ENCODE data around the gene POLG. TPM values are rescaled to one million over a fixed set of nuclear protein-coding genes. Genes with fewer than 3 reads are reported as not detected.

Gene POLG
- polyA plus RNA-seq, 1 donor (not counting 4 experiments of a cell fraction or from before 2014, with no cell fraction given), result 29.6 TPM

- no peak overlapping the region for H2AFZ ChIP-seq (ENCODE audit: control insufficient read depth, low read length)
- H3K4me3 ChIP-seq (ENCODE audit: control insufficient read depth in 2 of 3, extremely low read depth in 1 of 3, insufficient read depth in 2 of 3, low read depth in 1 of 3, low read length in 3 of 3), result no peak overlapping the region
- no peaks in the 10 kb centered on the region for H3K9me3 ChIP-seq (ENCODE audit: control insufficient read depth, low read depth, low read length)
- H3K36me3 ChIP-seq (ENCODE audit: control insufficient read depth in 2 of 2, extremely low read depth in 1 of 2, insufficient read depth in 2 of 2, low read length in 2 of 2), result peaks cover 1 to 21% of the 10 kb centered on the region in 2 experiments
- no peaks in the 10 kb centered on the region for H3K9me1 ChIP-seq (ENCODE audit: control insufficient read depth, extremely low read depth, insufficient read depth, low read length)
- TF ChIP-seq CTCF (optimal IDR thresholded peaks at IDR 0.05 in 1 of 3, IDR thresholded peaks at IDR 0.05 in 1 of 3, conservative IDR thresholded peaks at IDR 0.05 in 1 of 3; ENCODE audit: extremely low read depth in 1 of 3, insufficient read depth in 2 of 3, low read length in 3 of 3), result no peak
- TF ChIP-seq EZH2 (IDR thresholded peaks at IDR 0.05; ENCODE audit: low read length), result no peak
- FAIRE-seq (no peak), DNase-seq (ENCODE audit: low read depth, low spot score) (no peak)
- no peak overlapping the region for H3K4me2 ChIP-seq (ENCODE audit: control insufficient read depth, extremely low read depth, insufficient read depth, low read depth, low read length)
- dilution Hi-C loops (cut with MboI; ENCODE audit: extremely low pct_ligation_motif_present, low sequenced_read_pairs), result no loop called here
- no peaks in the 10 kb centered on the region for H3K27me3 ChIP-seq (ENCODE audit: control insufficient read depth, extremely low read depth, insufficient read depth, low read length)
- no peaks in the 10 kb centered on the region for H4K20me1 ChIP-seq (ENCODE audit: control insufficient read depth, extremely low read depth, insufficient read depth, low read length)
- no peak overlapping the region for H3K9ac ChIP-seq (ENCODE audit: control insufficient read depth, extremely low read depth, insufficient read depth, low read length)
- no peak overlapping the region for H3K27ac ChIP-seq (ENCODE audit: control insufficient read depth, insufficient read depth, low read length)
- H3K4me1 ChIP-seq (ENCODE audit: control insufficient read depth, extremely low read depth, insufficient read depth, low read length), result no peaks in the 10 kb centered on the region
- H3K79me2 ChIP-seq (ENCODE audit: control insufficient read depth, insufficient read depth, low read length), result no peaks in the 10 kb centered on the region
Measured at GRCh38 chr15:89307791-89308190, 26.8 kb downstream of the POLG start.

DNA sequence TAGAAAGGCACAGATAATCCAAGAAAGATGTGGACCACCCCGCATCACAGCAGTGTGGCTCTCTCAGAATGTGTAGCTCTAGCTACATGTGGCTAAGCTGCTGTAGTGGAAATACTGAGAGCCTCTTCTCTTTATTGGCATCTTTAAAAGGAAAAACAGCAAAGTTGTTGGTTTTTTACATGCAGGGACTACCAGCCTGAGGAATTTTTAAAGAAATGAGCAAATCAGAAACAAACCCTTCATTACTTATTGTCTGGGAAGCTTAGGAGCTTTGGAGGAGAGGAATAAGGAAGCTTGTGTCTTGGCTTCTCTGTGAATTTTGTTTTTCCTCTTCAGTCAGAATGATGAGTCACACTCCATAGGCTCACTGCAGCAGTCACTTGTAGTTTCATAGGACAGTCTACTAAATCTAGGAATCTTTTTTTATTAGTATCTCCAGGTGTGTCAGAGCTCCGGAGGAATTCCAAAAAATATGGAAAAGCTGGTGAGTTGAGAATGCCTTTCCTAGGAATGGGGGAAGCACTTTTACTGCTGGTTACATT, 27.5 kb downstream of the POLG start:
- Histone ChIP-seq H4K20me1 (ENCODE audit: control insufficient read depth, extremely low read depth, insufficient read depth, low read length) (no peaks in the 10 kb centered on the region), H3K4me2 (ENCODE audit: control insufficient read depth, extremely low read depth, insufficient read depth, low read depth, low read length) (no peak overlapping the region), H2AFZ (ENCODE audit: control insufficient read depth, low read length) (no peak overlapping the region), H3K4me3 (ENCODE audit: control insufficient read depth in 2 of 3, extremely low read depth in 1 of 3, insufficient read depth in 2 of 3, low read depth in 1 of 3, low read length in 3 of 3) (no peak overlapping the region), H3K79me2 (ENCODE audit: control insufficient read depth, insufficient read depth, low read length) (no peaks in the 10 kb centered on the region), H3K9me1 (ENCODE audit: control insufficient read depth, extremely low read depth, insufficient read depth, low read length) (no peaks in the 10 kb centered on the region), H3K9ac (ENCODE audit: control insufficient read depth, extremely low read depth, insufficient read depth, low read length) (no peak overlapping the region), H3K36me3 (ENCODE audit: control insufficient read depth in 2 of 2, extremely low read depth in 1 of 2, insufficient read depth in 2 of 2, low read length in 2 of 2) (peaks cover 1 to 21% of the 10 kb centered on the region in 2 experiments), H3K27me3 (ENCODE audit: control insufficient read depth, extremely low read depth, insufficient read depth, low read length) (no peaks in the 10 kb centered on the region), H3K4me1 (ENCODE audit: control insufficient read depth, extremely low read depth, insufficient read depth, low read length) (no peaks in the 10 kb centered on the region), H3K27ac (ENCODE audit: control insufficient read depth, insufficient read depth, low read length) (no peak overlapping the region), H3K9me3 (ENCODE audit: control insufficient read depth, low read depth, low read length) (no peaks in the 10 kb centered on the region)
- TF ChIP-seq EZH2 (IDR thresholded peaks at IDR 0.05; ENCODE audit: low read length), result no peak
- FAIRE-seq, result no peak
- dilution Hi-C loops (cut with MboI; ENCODE audit: extremely low pct_ligation_motif_present, low sequenced_read_pairs), result no loop called here
- no peak for DNase-seq (ENCODE audit: low read depth, low spot score)

DNA sequence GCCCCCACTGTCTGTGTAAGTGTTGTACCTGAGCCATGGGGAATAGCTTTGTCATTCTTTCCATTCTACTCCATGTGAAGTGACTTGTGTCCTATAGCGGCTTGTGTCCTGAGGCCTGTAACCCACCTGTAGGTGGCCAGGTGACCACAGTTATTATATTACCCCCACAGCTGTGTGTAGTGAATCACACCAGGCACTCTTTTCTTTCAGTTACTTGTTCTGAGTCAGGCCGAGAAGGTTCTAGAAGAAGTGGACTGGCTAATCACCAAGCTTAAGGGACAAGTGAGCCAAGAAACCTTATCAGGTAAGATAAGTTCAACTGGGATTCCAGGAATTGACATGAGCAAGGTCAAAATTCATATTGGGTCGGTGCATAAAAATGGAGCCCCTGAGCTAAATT, 29.2 kb downstream of the POLG start:
- no peaks in the 10 kb centered on the region for H3K4me1 ChIP-seq (ENCODE audit: control insufficient read depth, extremely low read depth, insufficient read depth, low read length)
- no peaks in the 10 kb centered on the region for H3K9me1 ChIP-seq (ENCODE audit: control insufficient read depth, extremely low read depth, insufficient read depth, low read length)
- no peak overlapping the region for H3K4me2 ChIP-seq (ENCODE audit: control insufficient read depth, extremely low read depth, insufficient read depth, low read depth, low read length)
- H3K9ac ChIP-seq (ENCODE audit: control insufficient read depth, extremely low read depth, insufficient read depth, low read length), result no peak overlapping the region
- no peaks in the 10 kb centered on the region for H3K27me3 ChIP-seq (ENCODE audit: control insufficient read depth, extremely low read depth, insufficient read depth, low read length)
- TF ChIP-seq EZH2 (IDR thresholded peaks at IDR 0.05; ENCODE audit: low read length) (no peak), CTCF (optimal IDR thresholded peaks at IDR 0.05 in 1 of 3, IDR thresholded peaks at IDR 0.05 in 1 of 3, conservative IDR thresholded peaks at IDR 0.05 in 1 of 3; ENCODE audit: extremely low read depth in 1 of 3, insufficient read depth in 2 of 3, low read length in 3 of 3) (no peak)
- DNase-seq (ENCODE audit: low read depth, low spot score) (no peak), FAIRE-seq (no peak)
- no peaks in the 10 kb centered on the region for H3K79me2 ChIP-seq (ENCODE audit: control insufficient read depth, insufficient read depth, low read length)
- H3K4me3 ChIP-seq (ENCODE audit: control insufficient read depth in 2 of 3, extremely low read depth in 1 of 3, insufficient read depth in 2 of 3, low read depth in 1 of 3, low read length in 3 of 3), result no peak overlapping the region
- H4K20me1 ChIP-seq (ENCODE audit: control insufficient read depth, extremely low read depth, insufficient read depth, low read length), result no peaks in the 10 kb centered on the region
- H3K27ac ChIP-seq (ENCODE audit: control insufficient read depth, insufficient read depth, low read length), result no peak overlapping the region
- peaks cover 1 to 27% of the 10 kb centered on the region in 2 experiments for H3K36me3 ChIP-seq (ENCODE audit: control insufficient read depth in 2 of 2, extremely low read depth in 1 of 2, insufficient read depth in 2 of 2, low read length in 2 of 2)
- H2AFZ ChIP-seq (ENCODE audit: control insufficient read depth, low read length), result no peak overlapping the region
- dilution Hi-C loops (cut with MboI; ENCODE audit: extremely low pct_ligation_motif_present, low sequenced_read_pairs), result no loop called here
- H3K9me3 ChIP-seq (ENCODE audit: control insufficient read depth, low read depth, low read length), result no peaks in the 10 kb centered on the region
